Smooth muscle cell (in vitro differentiated cells): Measurements from ENCODE around the gene MYLK. TPM values are rescaled to one million over a fixed set of nuclear protein-coding genes. Genes with fewer than 3 reads are reported as not detected.
A peak's percentile ranks its signal among the peaks of the same experiment; 100 is the strongest.
"Not testable (repeated sequence)": the region's sequence is repeated elsewhere in the genome, so short reads cannot be mapped to it uniquely, and the experiment has no call there.

Experiments
- DNase-seq: peaks from one replicate; lab custom pipeline; 2025; ENCODE audit not compliant: unreplicated experiment; lab: John Stamatoyannopoulos, UW
- H2AFZ ChIP-seq: fragments of 200-600 bp; sonication (generic); 2 replicates; pipeline ENCODE4 v1.6.0; 2016; ENCODE audit warnings: antibody characterized with exemption, low read depth, mild to moderate bottlenecking
- H3F3A ChIP-seq: fragments of 200-600 bp; sonication (generic); 2 replicates; pipeline ENCODE4 v1.6.0; 2017; ENCODE audit warnings: antibody characterized with exemption, low read depth
- H3K27ac ChIP-seq: fragments of 200-600 bp; sonication (generic); 2 replicates; pipeline ENCODE4 v1.5.1; 2016; ENCODE audit warnings: low read depth, mild to moderate bottlenecking
- H3K27me3 ChIP-seq: fragments of 200-600 bp; sonication (generic); 2 replicates; pipeline ENCODE4 v1.6.1; 2016; ENCODE audit warnings: low read depth, mild to moderate bottlenecking
- H3K36me3 ChIP-seq: fragments of 200-600 bp; sonication (generic); 2 replicates; pipeline ENCODE4 v1.5.1; 2016; ENCODE audit warnings: low read depth
- H3K4me1 ChIP-seq: fragments of 200-600 bp; sonication (generic); 2 replicates; pipeline ENCODE4 v1.5.1; 2016; ENCODE audit warnings: low read depth
- H3K4me2 ChIP-seq: fragments of 200-600 bp; sonication (generic); 2 replicates; pipeline ENCODE4 v1.6.0; 2016; ENCODE audit warnings: mild to moderate bottlenecking
- H3K4me3 ChIP-seq: fragments of 200-600 bp; sonication (generic); 2 replicates; pipeline ENCODE4 v1.5.1; 2016; ENCODE audit warnings: mild to moderate bottlenecking
- H3K79me2 ChIP-seq: fragments of 200-600 bp; sonication (generic); 2 replicates; pipeline ENCODE4 v1.6.0; 2016; ENCODE audit warnings: low read depth, mild to moderate bottlenecking
- H3K9ac ChIP-seq: fragments of 200-600 bp; sonication (generic); 2 replicates; pipeline ENCODE4 v1.6.0; 2016; ENCODE audit warnings: low read depth
- H3K9me3 ChIP-seq: fragments of 200-600 bp; sonication (generic); replicated peaks from 2 replicates; pipeline ENCODE4 v1.5.1; 2016; ENCODE audit warnings: low read depth
- H4K20me1 ChIP-seq: fragments of 200-600 bp; sonication (generic); 2 replicates; pipeline ENCODE4 v1.6.0; 2016; ENCODE audit warnings: low read depth
- WGBS: methylation state at CpG from one replicate; pipeline ENCODE4 v1.1.7; 2016; ENCODE audit warnings: low lambda C conversion rate; 5-methylcytosine and 5-hydroxymethylcytosine counted together
- polyA plus RNA-seq: library from polyadenylated mRNA; unstranded; fragments of >200 nt; fragmentation: Nextera tagmentation; extraction: Ambion mirVana; gene quantifications from 2 replicates; pipeline ENCODE4 v1.2.1, GENCODE V29; 2016
- total RNA-seq: library from RNA; depleted of rRNA; stranded (reverse); fragments of >200 nt; gene quantifications from 2 replicates; pipeline ENCODE4 v1.2.3, GENCODE V29; 2014
- TF ChIP-seq, protein P1 (sequence below): fragments of 200-600 bp; sonication (generic); IDR thresholded peaks from 2 replicates; pipeline ENCODE4 v1.5.1; 2017; ENCODE audit warnings: borderline replicate concordance, mild to moderate bottlenecking, antibody characterized with exemption; ENCODE audit not compliant: insufficient read depth, poor library complexity, severe bottlenecking

The MYLK gene
- total and polyA plus RNA-seq, 2 experiments from 2014 or later = 13.6 to 25.5 TPM

DNA sequence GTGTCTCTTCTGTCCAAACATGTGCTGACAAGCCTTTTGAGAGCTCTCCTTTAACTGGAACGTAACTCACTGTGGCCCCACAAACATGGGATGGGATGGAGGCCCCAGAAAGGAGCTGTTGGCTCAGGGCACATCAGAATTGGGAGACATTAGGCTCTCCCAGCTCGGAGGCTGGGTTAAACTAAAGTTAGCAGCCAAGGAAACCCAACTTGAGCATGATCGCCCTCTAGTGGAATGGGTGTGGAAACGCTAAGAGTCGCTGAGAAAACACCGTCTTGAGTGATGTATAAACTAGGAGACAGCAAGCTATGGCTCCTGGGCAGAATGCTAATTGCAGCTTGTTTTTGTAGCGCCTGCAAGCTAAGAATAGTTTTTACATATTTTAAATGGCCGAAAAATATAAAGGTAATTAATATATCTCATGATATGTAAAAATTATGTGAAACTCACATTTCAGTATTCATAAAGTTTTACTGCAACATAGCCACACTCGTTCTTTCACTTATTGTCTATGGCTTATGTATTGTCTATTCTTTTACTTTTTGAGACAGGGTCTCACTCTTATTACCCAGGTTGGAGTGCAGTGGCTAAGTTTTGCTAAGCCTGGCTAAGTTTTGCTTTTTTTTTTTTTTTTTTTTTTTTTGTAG, 160.5 kb downstream of the MYLK start:
- H3K27ac ChIP-seq = no peak overlapping the region
- peak overlapping the region; percentile 40 for H2AFZ ChIP-seq
- no peak overlapping the region for H3K4me2 ChIP-seq

DNA sequence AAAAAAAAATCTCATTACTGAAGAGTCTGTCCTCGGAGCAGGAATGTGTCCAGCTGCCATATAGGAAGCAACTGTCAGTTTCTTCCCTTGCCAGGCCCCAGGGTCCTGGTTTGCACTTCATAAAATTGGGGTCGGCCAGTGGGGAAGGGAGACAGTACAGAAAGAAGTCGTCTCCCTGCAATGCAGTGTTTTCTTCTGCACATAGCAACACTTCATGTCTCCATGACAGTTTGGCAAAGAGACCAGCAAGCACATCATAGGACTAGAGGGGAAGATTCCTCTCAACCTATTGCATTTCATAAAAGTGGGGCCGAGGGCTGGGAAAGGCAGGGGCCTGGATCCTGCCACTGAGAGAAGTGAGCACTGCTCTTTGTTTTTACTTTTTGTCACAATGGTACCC, 161.1 kb downstream of the MYLK start:
- Histone ChIP-seq H3K79me2 (no peaks in the 10 kb centered on the region), H3K9me3 (no peaks in the 10 kb centered on the region), H3K27me3 (no peaks in the 10 kb centered on the region), H3K27ac (no peak overlapping the region), H3F3A (peaks cover 4% of the 10 kb centered on the region), H3K4me2 (no peak overlapping the region), H3K4me1 (peaks cover 10% of the 10 kb centered on the region), H3K9ac (no peak overlapping the region), H3K4me3 (no peak overlapping the region), H4K20me1 (no peaks in the 10 kb centered on the region), H2AFZ (peak overlapping the region; percentile 40), H3K36me3 (no peaks in the 10 kb centered on the region)
- TF ChIP-seq, protein P1, sequence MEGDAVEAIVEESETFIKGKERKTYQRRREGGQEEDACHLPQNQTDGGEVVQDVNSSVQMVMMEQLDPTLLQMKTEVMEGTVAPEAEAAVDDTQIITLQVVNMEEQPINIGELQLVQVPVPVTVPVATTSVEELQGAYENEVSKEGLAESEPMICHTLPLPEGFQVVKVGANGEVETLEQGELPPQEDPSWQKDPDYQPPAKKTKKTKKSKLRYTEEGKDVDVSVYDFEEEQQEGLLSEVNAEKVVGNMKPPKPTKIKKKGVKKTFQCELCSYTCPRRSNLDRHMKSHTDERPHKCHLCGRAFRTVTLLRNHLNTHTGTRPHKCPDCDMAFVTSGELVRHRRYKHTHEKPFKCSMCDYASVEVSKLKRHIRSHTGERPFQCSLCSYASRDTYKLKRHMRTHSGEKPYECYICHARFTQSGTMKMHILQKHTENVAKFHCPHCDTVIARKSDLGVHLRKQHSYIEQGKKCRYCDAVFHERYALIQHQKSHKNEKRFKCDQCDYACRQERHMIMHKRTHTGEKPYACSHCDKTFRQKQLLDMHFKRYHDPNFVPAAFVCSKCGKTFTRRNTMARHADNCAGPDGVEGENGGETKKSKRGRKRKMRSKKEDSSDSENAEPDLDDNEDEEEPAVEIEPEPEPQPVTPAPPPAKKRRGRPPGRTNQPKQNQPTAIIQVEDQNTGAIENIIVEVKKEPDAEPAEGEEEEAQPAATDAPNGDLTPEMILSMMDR = no peak
- 77% methylated on average over 4 of the region's 4 CpGs for WGBS
- no peak for DNase-seq

More for the DNA sequence above, 160.5 kb downstream of the MYLK start:
- Histone ChIP-seq H3F3A (peaks cover 4% of the 10 kb centered on the region), H3K27me3 (no peaks in the 10 kb centered on the region), H4K20me1 (no peaks in the 10 kb centered on the region), H3K4me3 (no peak overlapping the region), H3K4me1 (peaks cover 10% of the 10 kb centered on the region), H3K9me3 (no peaks in the 10 kb centered on the region), H3K79me2 (no peaks in the 10 kb centered on the region), H3K9ac (no peak overlapping the region), H3K36me3 (no peaks in the 10 kb centered on the region)
- TF ChIP-seq, protein P1 = peak; percentile 74
- no peak for DNase-seq
- 15% methylated on average over 9 of the region's 9 CpGs for WGBS

DNA sequence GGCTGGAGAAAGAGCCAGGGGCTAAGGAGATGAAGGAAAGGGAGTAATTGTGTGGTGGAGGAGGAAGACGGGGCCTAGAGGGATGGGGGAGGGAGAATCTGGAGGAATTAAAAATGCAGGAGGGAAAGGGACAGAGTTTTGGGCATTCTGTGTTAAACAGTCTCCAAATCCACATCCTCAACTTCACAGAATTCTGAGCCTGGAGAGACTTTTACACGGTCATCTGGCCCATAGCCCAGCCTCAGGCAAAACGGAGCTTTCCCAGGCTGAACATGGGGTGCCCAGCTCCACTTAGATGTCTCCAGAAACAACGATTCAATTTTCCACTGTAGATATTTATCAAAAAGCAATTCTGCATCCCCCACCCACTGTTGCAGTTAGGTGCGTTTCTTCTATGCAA, 161.7 kb downstream of the MYLK start:
- Histone ChIP-seq H3K36me3 (no peaks in the 10 kb centered on the region), H3K4me3 (no peak overlapping the region), H3K4me2 (no peak overlapping the region), H3K4me1 (peaks cover 10% of the 10 kb centered on the region), H3K79me2 (no peaks in the 10 kb centered on the region), H3K9ac (no peak overlapping the region), H2AFZ (no peak overlapping the region), H3K9me3 (no peaks in the 10 kb centered on the region), H4K20me1 (no peaks in the 10 kb centered on the region), H3K27me3 (no peaks in the 10 kb centered on the region), H3F3A (peaks cover 4% of the 10 kb centered on the region), H3K27ac (no peak overlapping the region)
- WGBS = 73% methylated on average over 5 of the region's 5 CpGs
- no peak for DNase-seq
- TF ChIP-seq, protein P1 = no peak

DNA sequence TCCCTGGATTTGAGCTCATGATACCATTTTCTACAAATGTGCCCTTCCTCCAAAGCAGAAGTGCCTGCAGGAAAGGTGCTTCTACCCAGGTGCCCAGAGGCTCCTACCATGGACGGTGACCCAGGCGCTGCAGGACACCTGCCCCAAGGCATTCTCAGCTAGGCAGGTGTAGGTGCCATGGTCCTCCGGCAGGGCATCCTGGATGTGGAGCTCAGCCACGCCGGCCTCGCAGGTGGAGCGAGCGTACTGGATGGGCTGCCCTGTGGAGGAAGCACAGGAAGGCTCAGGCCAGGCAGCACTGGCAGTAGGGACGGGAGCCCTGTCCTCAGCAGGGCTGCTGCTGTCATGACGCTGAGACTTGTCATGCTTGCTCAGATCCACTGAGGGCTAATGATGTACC, 162.1 kb downstream of the MYLK start:
- Histone ChIP-seq H3K4me3 (no peak overlapping the region), H3K27me3 (no peaks in the 10 kb centered on the region)

DNA sequence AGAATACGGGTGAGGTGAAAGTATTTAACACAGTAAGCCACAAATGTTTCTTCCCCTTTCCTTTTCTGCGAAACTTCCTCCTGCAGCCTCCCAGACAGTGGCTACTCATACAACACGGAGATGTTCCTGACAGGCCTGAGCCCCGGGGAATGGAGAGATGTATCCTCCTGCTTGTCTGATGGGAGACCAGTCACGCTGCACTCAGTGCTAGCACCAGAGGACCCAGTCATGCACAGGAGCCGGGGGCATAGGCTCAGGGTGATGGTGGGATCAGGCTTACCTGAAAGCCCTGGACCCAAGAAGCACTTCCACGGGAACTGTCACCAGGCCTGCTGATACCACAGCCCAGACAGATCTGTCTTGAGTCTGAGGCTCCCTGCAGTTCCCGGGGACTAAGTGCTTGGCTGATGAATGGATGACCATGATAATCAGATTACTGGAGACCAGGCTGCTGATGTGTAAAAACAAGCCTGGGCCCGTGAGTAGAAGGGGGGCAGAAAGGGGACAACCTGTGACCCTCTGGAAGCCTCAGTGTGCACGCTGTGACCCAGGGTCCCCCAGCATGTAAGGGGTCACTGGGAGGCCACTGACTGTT, 162.9 kb downstream of the MYLK start:
- not testable (repeated sequence) for H3K4me2 ChIP-seq, H3K79me2 ChIP-seq, H3K27ac ChIP-seq, H3F3A ChIP-seq, H2AFZ ChIP-seq, H3K36me3 ChIP-seq, H3K9me3 ChIP-seq, DNase-seq, H4K20me1 ChIP-seq, H3K9ac ChIP-seq, H3K4me3 ChIP-seq, H3K27me3 ChIP-seq
- WGBS = 59% methylated on average over 9 of the region's 10 CpGs
- peaks cover 17% of the 10 kb centered on the region for H3K4me1 ChIP-seq

More for the DNA sequence above, 162.1 kb downstream of the MYLK start:
- Histone ChIP-seq H3K4me2 (no peak overlapping the region), H2AFZ (no peak overlapping the region), H3K79me2 (no peaks in the 10 kb centered on the region), H3K9ac (no peak overlapping the region), H3K27ac (no peak overlapping the region), H3F3A (peaks cover 4% of the 10 kb centered on the region), H3K9me3 (no peaks in the 10 kb centered on the region), H4K20me1 (no peaks in the 10 kb centered on the region), H3K4me1 (peaks cover 10% of the 10 kb centered on the region), H3K36me3 (no peaks in the 10 kb centered on the region)
- TF ChIP-seq, protein P1 = no peak
- WGBS = 89% methylated on average over 10 of the region's 10 CpGs
- DNase-seq = no peak
